Activated gamma-delta T cell treated with anti-CD3 and anti-CD28 coated beads, Interleukin-2, amount 50 U/mL, for 16 hours (primary cell): ENCODE results near the gene EFNB2.

Experiments used
- DNase-seq: peaks from one replicate; pipeline ENCODE4 v3.0.0-alpha.2; 2020; ENCODE audit warnings: low read depth

EFNB2 gene, protein sequence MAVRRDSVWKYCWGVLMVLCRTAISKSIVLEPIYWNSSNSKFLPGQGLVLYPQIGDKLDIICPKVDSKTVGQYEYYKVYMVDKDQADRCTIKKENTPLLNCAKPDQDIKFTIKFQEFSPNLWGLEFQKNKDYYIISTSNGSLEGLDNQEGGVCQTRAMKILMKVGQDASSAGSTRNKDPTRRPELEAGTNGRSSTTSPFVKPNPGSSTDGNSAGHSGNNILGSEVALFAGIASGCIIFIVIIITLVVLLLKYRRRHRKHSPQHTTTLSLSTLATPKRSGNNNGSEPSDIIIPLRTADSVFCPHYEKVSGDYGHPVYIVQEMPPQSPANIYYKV

DNA sequence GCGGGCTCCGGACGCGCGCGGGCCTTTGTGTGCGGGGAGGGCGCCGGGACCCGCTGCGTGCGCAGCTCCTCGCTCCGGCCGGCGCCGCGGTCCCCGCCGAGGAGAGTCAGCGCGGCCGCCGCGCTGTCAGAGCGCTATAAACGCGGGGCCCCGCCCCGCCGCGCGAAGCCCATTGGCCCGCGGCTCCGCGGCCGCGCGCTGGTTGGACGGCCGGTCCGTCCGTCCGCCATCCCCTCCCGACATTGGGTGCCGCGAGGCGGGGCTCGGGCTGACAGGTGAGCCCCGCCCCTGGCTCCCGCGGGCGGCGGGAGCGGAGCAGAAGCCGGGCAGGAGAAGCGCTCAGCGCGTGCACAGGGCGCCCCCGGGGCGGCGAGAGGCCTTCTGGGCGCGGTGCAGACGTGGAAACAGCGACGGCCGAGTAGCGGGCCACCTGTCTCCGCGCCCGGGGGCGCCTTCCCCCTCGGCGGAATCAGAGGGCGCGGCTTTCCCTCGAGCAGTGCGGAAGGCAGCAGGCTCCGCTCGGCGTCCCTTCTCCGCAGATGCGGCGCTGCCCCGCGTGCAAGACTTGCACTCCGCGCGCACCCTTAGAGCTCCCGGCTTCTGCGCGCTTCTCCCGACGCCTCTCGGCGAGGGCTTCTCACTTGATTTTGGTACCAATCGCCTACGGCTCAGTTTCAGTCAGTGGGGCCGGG, at the start of gene EFNB2:
Gene EFNB2 (minus strand): TSS at position 111 of the 692 bp plus-strand sequence. CDS start 698 bp downstream, outside the sequence.
- peak; percentile 76 for DNase-seq

DNA sequence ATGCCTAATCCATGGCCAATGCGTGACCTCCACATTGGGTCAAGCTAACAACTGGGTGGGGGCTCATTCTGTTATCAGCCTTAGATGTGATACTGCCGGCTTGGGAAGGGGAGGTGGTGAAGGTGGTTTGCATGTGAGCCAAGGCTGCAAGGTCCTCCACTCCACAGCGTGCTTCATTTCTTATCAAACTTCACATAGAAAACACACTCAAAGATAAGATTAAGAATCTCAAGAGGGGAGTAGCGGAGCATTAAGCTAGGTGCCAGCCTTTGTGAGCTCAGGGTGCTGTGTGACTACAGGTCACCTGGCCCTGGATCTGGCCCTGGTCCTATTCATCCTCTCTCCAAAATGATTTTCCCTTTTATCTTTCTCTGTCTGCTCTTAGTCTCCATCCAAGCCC, 45.8 kb upstream of the EFNB2 start:
- no peak for DNase-seq

DNA sequence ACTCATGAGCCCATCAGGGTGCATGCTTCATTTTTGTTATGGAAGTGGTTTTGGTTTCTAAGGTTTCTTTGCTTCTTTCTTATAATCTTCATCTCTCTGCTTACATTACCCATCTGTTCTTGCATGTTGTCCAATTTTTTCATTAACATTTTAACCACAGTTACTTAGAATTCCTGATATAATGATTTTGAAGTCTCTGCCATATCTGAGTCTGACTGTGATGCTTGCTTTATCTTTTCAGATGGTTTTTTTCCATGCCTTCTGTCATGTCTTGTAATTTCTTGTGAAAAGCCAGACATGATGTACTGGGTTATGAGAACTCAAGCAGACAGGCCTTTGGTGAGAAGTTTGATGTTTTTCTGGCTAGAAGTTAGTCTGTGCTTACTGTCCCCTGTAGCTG, 40.4 kb upstream of the EFNB2 start:
- DNase-seq, result no peak

DNA sequence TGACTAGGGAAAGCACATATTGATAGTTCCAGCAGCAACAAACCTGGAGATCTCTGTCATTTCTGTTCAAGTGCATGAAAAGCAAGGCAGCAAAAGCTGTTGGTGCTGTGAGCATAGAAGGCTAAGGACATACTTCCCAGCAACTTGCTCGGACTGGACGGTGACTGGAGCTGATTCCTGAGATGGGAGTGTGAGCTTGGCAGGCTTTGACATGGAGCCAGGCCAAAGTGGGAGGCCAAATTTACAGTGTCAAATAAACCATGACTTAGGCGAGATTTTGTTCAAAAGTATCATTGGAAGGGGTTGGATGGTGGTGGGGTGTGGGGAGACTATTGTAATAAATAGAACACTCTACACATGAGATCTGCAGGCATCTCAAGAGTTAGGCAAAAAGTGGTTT, 38.4 kb upstream of the EFNB2 start:
- DNase-seq, result no peak

DNA sequence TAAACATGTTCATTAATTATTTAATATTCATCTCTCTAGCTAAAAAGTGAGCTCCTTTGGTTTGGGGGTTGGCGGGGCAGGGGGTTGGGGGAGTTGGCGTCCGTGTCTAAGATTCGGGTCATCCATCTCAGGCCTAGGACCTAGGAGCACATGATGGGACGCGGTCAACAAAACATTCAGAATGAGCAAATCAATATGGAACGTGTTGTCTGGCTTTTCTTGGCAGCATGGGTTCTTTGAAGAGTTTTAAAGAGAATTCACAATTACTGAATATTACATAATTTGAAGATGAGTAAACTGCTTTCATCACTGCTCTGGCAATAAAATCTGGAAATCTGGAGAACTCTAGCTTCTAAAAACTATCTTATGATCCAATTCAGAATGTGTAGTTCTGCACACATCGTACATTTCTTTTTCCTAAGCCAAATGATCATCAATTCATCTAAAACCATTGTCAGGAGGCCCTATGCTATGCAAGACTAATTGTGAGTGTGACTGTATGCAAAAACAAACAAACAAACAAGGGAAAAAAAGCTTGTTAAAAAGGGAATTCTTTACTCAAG, 37.9 kb upstream of the EFNB2 start:
- no peak for DNase-seq

DNA sequence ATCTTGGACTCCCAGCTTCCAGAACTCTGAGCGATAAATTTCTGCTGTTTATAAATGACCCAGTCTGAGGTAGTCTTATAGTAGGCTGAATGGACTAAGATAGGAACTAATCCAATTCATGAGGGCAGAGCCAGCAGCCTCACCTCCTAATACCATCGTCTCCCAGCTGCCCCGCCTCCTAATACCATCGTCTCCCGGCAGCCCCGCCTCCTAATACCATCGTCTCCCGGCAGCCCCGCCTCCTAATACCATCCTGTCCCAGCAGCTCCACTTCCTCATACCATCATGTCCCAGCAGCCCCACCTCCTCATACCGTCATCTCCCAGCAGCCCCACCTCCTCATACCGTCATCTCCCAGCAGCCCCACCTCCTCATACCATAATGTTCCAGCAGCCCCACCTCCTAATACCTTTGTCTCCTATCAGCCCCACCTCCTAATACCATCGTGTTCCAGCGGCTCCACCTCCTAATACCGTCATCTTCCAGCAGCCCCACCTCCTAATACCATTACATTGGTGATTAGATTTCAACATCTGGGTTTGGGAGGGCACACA, 34.9 kb upstream of the EFNB2 start:
- peak; percentile 45 for DNase-seq

DNA sequence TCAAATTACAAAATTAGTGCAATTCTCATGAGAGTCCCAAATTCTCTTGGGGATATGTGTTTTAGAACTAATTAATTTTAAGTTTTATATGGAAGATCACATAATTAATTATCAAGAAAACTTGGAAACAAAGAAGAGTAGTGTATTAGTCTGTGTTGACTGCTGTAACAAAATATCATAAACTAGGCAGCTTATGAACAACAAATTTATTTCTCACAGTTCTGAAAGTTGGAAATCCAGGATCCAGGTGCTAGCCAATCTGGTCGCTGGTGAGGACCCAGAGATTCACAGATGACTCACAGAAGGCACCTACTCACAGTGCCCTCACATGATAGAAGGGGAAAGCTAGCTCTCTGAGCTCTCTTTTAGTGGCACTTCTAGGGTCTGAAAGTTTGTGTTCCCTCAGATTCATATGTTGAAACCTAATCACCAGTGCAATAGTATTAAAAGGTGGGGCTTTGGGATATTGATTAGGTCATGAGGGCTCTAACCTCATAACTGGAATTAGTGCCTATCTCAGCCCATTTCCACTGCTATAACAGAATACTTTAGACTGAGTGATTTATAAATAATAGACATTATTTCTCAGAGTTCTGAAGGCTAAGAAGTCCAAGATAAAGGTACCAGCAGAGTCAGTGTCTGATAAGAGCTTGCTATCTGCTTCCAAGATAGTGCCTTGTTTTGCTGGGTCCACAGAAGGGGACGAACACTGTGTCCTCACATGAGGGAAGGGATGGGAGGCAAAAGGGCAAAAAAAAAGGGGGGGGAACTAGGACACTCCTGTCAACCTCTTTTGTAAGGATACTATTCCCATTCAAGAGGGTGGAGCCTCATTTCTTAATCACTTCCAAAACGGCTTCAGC, 34.0 kb upstream of the EFNB2 start:
- no peak for DNase-seq

GRCh38 chr13:106568299-106569003, 33.0 kb upstream of the EFNB2 start:
- no peak for DNase-seq

DNA sequence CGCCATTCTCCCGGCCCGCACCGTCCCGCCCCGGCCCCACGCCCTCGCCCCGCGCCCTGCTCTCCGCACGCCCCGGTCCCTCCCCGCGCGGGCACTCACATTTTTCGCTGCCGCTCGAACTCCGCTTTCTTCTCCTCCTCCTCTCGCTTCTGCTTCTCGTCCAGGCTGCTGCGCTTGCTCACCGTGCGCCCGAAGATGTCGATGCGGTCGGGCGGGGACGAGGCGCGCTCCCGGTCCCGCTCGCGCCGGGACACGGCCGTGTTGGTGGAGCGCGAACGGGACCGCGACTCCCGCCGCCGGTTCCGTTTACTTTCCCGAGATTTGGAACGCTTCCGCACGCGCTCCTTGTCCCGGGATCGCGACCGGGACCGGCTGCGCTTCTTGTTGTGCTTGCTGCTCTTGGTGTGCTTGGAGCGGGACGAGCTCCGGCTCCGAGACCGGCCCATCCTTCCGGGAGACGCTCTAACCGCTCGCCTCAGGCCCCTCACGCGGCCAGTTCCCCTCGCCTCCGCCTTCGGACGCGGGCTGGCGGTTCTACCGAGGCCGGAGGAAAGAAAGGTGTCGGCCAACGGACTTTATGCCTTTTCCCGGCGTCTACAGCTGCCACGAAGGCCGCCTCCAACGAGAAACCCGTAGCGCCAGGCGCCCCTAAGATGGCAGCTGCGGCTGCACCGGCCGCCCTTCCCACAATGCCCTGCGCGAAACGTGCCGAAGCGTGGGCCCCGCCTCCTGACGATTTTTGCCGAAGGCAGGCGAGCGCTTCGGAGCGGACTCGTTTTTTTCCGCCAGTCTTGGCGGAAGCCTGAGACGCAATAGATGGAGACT, 32.2 kb upstream of the EFNB2 start, which contains the start of gene ARGLU1:
Gene ARGLU1 (minus strand): TSS at position 664 of the 825 bp plus-strand sequence. CDS start 218 bp downstream, at position 446.
- peak; percentile 92 for DNase-seq

DNA sequence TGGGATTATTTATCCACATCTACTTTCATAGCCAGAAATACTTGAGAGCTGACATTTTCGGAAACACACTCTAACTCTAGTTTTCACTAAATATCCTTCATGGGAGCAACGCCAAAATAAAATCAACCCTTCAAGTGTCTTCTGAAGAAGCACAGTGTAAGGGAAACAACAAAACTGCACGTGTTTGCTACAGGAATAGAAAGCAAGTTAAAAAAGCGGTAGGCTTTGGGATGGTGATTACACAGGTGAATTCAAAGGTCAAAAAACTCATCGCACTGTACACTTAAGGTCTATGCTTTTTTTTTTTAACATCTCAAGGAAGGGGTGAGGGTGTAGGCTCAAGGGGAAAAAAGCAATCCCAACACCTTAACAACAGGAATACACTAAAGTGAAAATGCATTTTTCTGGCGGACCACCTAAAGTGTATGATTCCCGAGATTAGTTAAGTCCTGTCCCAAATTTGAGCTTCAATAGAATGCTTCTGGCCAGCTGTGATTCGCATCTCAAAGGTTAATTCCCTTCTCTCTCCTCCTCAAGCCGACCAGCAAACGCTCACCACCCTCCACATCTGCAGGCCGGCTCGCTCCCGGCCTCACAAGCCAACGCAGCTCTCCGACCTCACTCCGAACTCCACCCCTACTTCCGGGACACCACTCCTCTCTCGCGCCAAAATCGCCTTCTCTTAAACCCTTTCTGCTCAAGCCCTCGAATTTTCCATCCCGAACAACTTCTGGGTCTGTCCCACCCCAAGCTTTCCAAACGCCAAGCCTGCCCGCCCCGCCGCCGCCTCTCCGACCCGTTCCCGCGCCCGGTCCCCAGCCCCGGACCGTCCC, 31.4 kb upstream of the EFNB2 start:
- no peak for DNase-seq

- no peak for DNase-seq
These were observed 29.8 kb upstream of the EFNB2 start for GRCh38 chr13:106565127-106565775.

GRCh38 chr13:106562301-106562700, 26.8 kb upstream of the EFNB2 start:
- DNase-seq, result no peak

GRCh38 chr13:106561551-106562170, 26.2 kb upstream of the EFNB2 start:
- DNase-seq, result no peak

DNA sequence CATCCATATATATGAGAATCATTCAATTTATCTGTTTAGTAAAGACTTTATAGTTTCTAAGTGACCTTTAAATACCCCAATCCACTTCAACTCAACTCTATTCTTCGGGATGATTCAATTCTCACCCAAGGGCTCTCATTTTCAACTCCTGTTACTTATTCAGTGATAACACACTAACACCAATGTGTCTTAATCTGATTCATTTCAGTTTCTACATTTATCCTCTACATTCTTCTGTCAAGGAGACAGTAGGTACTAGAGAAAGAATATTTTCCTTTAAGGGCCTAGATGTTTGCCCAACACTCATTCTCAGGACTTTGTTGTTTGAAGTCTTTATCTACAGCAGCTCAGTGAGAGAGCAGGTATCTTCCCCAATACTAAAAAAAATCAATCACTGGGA, 25.4 kb upstream of the EFNB2 start:
- DNase-seq, result no peak

DNA sequence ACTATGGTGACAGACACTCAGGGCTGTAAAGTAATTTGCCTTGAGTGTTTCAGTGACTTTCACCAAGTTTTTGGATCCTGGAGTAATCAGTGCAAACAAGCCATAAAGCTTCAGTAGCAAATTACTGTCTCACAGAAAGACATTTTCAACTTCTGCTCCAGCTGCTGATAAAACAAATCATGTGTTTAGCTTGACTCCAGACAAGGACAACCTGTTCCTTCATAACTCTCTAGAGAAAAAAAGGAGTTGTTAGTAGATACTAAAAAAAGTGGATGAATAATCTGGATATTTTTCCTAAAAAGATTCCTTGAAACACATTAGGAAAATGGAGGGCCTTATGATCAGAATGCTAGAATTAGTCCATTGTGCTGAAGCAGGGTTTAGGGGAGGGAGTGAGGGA, 23.1 kb upstream of the EFNB2 start:
- DNase-seq, result no peak

DNA sequence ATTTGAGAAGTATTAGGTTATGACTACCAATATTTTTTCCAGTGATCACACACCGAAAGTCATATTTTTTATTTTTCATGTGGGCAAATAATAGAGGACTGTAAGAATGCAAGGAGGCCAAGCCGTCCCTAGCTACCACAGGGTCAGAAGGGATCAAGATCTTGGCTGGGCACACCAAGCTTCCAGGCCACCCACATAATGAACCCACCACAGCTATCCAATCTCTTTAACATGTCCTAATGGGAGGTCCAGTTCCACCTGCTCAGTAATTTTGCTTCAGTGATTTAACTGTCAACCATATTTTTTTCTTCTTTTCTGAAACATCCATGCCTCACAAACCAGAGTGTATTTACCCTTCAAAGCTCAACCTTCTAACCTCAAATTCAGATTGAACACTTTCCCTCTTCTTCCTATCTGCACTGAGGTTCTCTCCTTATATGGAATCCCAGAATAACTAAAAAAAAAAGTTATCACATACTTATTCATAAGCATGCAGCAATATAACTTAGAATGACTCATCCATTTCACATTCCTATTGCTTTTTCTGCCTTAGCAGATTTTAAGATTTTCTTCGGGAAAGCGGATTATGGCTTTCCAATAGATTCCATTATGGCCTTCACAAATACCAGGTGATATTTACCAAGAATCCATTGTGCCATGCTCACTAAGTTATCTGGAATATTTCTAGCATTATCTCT, 20.3 kb upstream of the EFNB2 start:
- DNase-seq, result no peak

DNA sequence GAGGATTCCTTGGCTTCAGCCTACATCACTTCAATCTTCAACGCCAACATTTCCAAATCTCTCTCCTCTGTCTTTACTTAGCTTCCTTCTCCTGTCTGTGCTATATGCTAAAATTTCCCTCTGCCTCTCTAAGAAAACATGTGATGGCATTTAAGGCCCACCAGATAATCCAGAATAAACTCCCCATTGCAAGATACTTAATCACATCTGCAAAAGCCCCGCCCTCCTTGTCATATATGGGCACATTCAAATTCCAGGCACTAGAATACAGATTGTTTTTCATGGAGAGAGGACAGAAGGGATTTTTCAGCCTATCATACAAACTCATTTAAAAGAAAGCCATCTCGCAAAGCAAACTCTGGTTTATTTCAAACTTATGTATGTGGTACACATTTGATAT, 16.3 kb upstream of the EFNB2 start:
- no peak for DNase-seq

GRCh38 chr13:106551350-106551749, 15.9 kb upstream of the EFNB2 start:
- no peak for DNase-seq
